Measurements from ENCODE around the gene ZNF227.
A peak's percentile ranks its signal among the peaks of the same experiment; 100 is the strongest.
"Not testable (repeated sequence)": the region's sequence is repeated elsewhere in the genome, so short reads cannot be mapped to it uniquely, and the experiment has no call there.

ZNF227 gene

GRCh38 chr19:44212250-44212865 lies at the start of gene ZNF227:
ZNF227 (plus strand) TSS chr19:44212532; CDS start chr19:44217793, 5,261 bp downstream.
- peak; percentile 79 to 82 for DNase-seq

- DNase-seq = no peak
Observed at GRCh38 chr19:44163789-44164188, 48.5 kb upstream of the ZNF227 start.

GRCh38 chr19:44164327-44164672 lies 48.0 kb upstream of the ZNF227 start:
- DNase-seq = no peak

GRCh38 chr19:44164673-44165512 lies 47.4 kb upstream of the ZNF227 start, which contains the start of gene ZNF226:
ZNF226 (plus strand) TSS chr19:44165100; CDS start chr19:44170081, 4,981 bp downstream.
- peak; percentile 79 to 82 for DNase-seq

GRCh38 chr19:44170660-44171059 lies 41.7 kb upstream of the ZNF227 start:
- DNase-seq = not testable (repeated sequence)

- DNase-seq = no peak
Observed at GRCh38 chr19:44176590-44176989, 35.7 kb upstream of the ZNF227 start.

- no peak for DNase-seq
Observed at GRCh38 chr19:44180968-44181367, 31.4 kb upstream of the ZNF227 start.

- no peak for DNase-seq
Observed at GRCh38 chr19:44182145-44182544, 30.2 kb upstream of the ZNF227 start.

- DNase-seq = no peak
Observed at GRCh38 chr19:44190020-44190419, 22.3 kb upstream of the ZNF227 start.

GRCh38 chr19:44192127-44192526 lies 20.2 kb upstream of the ZNF227 start:
- DNase-seq = no peak

GRCh38 chr19:44196772-44197171 lies 15.6 kb upstream of the ZNF227 start:
- DNase-seq = no peak

- no peak for DNase-seq
Observed at GRCh38 chr19:44202470-44202869, 9.9 kb upstream of the ZNF227 start.

- no peak for DNase-seq
Observed at GRCh38 chr19:44202974-44203373, 9.4 kb upstream of the ZNF227 start.

GRCh38 chr19:44203877-44204276 lies 8.5 kb upstream of the ZNF227 start:
- not testable (repeated sequence) for DNase-seq

GRCh38 chr19:44204772-44205171 lies 7.6 kb upstream of the ZNF227 start:
- DNase-seq = no peak

GRCh38 chr19:44207126-44207803 lies 5.1 kb upstream of the ZNF227 start:
- peak; percentile 78 for DNase-seq

GRCh38 chr19:44212866-44213346 lies 574 bp downstream of the ZNF227 start:
- DNase-seq = no peak

- not testable (repeated sequence) for DNase-seq
Observed at GRCh38 chr19:44219926-44220325, 7.6 kb downstream of the ZNF227 start.

- DNase-seq = not testable (repeated sequence)
Observed at GRCh38 chr19:44220761-44221160, 8.4 kb downstream of the ZNF227 start.

GRCh38 chr19:44221291-44221690 lies 9.0 kb downstream of the ZNF227 start:
- DNase-seq = not testable (repeated sequence)

GRCh38 chr19:44228318-44228717 lies 16.0 kb downstream of the ZNF227 start:
- DNase-seq = no peak

GRCh38 chr19:44232867-44233266 lies 20.5 kb downstream of the ZNF227 start:
- DNase-seq = no peak

GRCh38 chr19:44236384-44236783 lies 24.1 kb downstream of the ZNF227 start:
- no peak for DNase-seq
